Measurements from ENCODE around the gene ANKRD2. TPM values are rescaled to one million over a fixed set of nuclear protein-coding genes. Genes with fewer than 3 reads are reported as not detected.

Gene ANKRD2
- polyA plus RNA-seq, 12 donors = 3.8 to 43.4 (median 19.2) TPM; not detected in 1

Other genes starting within 250 kb of the ANKRD2 start
- 1 to 10 TPM in 10 of 12 donors, not detected in 2; 3.4 to 7.2 (median 4.2) TPM for gene FRAT2, start 238.1 kb upstream of the ANKRD2 start, polyA plus RNA-seq (ENCODE audit: insufficient read length in 12 of 12)
- gene RRP12, start 171.4 kb upstream of the ANKRD2 start, polyA plus RNA-seq (ENCODE audit: insufficient read length in 12 of 12) = 10 to 100 TPM in 11 of 12 donors, not detected in 1; 11.5 to 28.0 (median 18.4) TPM
- gene PGAM1, start 146.6 kb upstream of the ANKRD2 start, polyA plus RNA-seq (ENCODE audit: insufficient read length in 12 of 12) = 100 to 1,000 TPM in 5 of 12 donors, 10 to 100 TPM in 6, not detected in 1; 81.0 to 148 (median 93.8) TPM
- 10 to 100 TPM in 11 of 12 donors, not detected in 1; 24.0 to 31.5 (median 27.5) TPM for gene EXOSC1, start 126.8 kb upstream of the ANKRD2 start, polyA plus RNA-seq (ENCODE audit: insufficient read length in 12 of 12)
- 10 to 100 TPM in 11 of 12 donors, not detected in 1; 23.8 to 39.9 (median 30.6) TPM for gene ZDHHC16, start 126.6 kb upstream of the ANKRD2 start, polyA plus RNA-seq (ENCODE audit: insufficient read length in 12 of 12)
- gene MMS19, start 74.4 kb upstream of the ANKRD2 start, polyA plus RNA-seq (ENCODE audit: insufficient read length in 12 of 12) = 10 to 100 TPM in 11 of 12 donors, not detected in 1; 41.0 to 81.2 (median 62.2) TPM
- gene UBTD1, start 73.9 kb upstream of the ANKRD2 start, polyA plus RNA-seq (ENCODE audit: insufficient read length in 12 of 12) = 10 to 100 TPM in 8 of 12 donors, 1 to 10 TPM in 3, not detected in 1; 9.5 to 21.4 (median 12.1) TPM
- 1 to 10 TPM in 5 of 12 donors, under 1 TPM in 5, not detected in 2; 0.45 to 1.7 (median 0.96) TPM for gene HOGA1, start 11.6 kb downstream of the ANKRD2 start, polyA plus RNA-seq (ENCODE audit: insufficient read length in 12 of 12)
- gene C10orf62, start 16.9 kb downstream of the ANKRD2 start, polyA plus RNA-seq (ENCODE audit: insufficient read length in 12 of 12) = under 1 TPM in 3 of 12 donors, not detected in 9; 0.18 to 0.20 (median 0.18) TPM
- 1 to 10 TPM in 11 of 12 donors, not detected in 1; 3.8 to 7.6 (median 5.6) TPM for gene MORN4, start 60.7 kb downstream of the ANKRD2 start, polyA plus RNA-seq (ENCODE audit: insufficient read length in 12 of 12)
- 10 to 100 TPM in 4 of 12 donors, 1 to 10 TPM in 7, not detected in 1; 7.8 to 11.6 (median 9.7) TPM for gene PI4K2A, start 67.9 kb downstream of the ANKRD2 start, polyA plus RNA-seq (ENCODE audit: insufficient read length in 12 of 12)
- 10 to 100 TPM in 1 of 12 donors, 1 to 10 TPM in 10, not detected in 1; 2.9 to 12.8 (median 4.0) TPM for gene AVPI1, start 114.5 kb downstream of the ANKRD2 start, polyA plus RNA-seq (ENCODE audit: insufficient read length in 12 of 12)
- 10 to 100 TPM in 11 of 12 donors, not detected in 1; 31.9 to 84.4 (median 48.2) TPM for gene MARVELD1, start 141.0 kb downstream of the ANKRD2 start, polyA plus RNA-seq (ENCODE audit: insufficient read length in 12 of 12)
- 10 to 100 TPM in 11 of 12 donors, not detected in 1; 10.2 to 23.6 (median 11.9) TPM for gene ZFYVE27, start 164.3 kb downstream of the ANKRD2 start, polyA plus RNA-seq (ENCODE audit: insufficient read length in 12 of 12)
- 1 to 10 TPM in 8 of 12 donors, under 1 TPM in 2, not detected in 2; 0.95 to 2.3 (median 1.3) TPM for gene SFRP5, start 199.2 kb downstream of the ANKRD2 start, polyA plus RNA-seq (ENCODE audit: insufficient read length in 12 of 12)

All from muscle of arm (tissue), 12 donors.